ENCODE data around the gene DEF6. TPM values are rescaled to one million over a fixed set of nuclear protein-coding genes. Genes with fewer than 3 reads are reported as not detected.
A peak's percentile ranks its signal among the peaks of the same experiment; 100 is the strongest.

Gene DEF6
- total and polyA plus RNA-seq, 4 donors: 1.0 to 6.3 (median 2.5) TPM

- Histone ChIP-seq H3K9me3 (ENCODE audit: control insufficient read depth in 4 of 4, low read length in 3 of 4) (no peaks in the 10 kb centered on the region), H3K9ac (ENCODE audit: low read depth in 1 of 2, low read length in 2 of 2) (peak within 1 kb of the TSS; percentile 75 to 90), H3K4me3 (ENCODE audit: low read depth in 1 of 3, low read length in 3 of 3) (peak within 1 kb of the TSS; percentile 72 to 92 (median 79)), H3K27me3 (ENCODE audit: control insufficient read depth in 4 of 4, insufficient read depth in 4 of 4, low read length in 3 of 4) (no peaks in the 10 kb centered on the region), H3K4me1 (ENCODE audit: control insufficient read depth in 4 of 4, insufficient read depth in 4 of 4, low read length in 3 of 4) (peaks cover 6 to 19% (median 12%) of the 10 kb centered on the region in 4 donors), H3K36me3 (ENCODE audit: control insufficient read depth in 4 of 4, insufficient read depth in 3 of 4, low read depth in 1 of 4, low read length in 3 of 4) (no peaks in the 10 kb centered on the region), H3K27ac (ENCODE audit: low read depth in 1 of 2, low read length in 2 of 2) (peak within 1 kb of the TSS; percentile 95 to 98)
- peak; percentile 96 for DNase-seq (ENCODE audit: low spot score)
- WGBS: under 1% methylated on average over 82 of the region's 82 CpGs
- TF ChIP-seq ATF3 (IDR thresholded peaks at IDR 0.05) (peak; percentile 73), NR2F2 (IDR thresholded peaks at IDR 0.05) (peak; percentile 65), REST (IDR thresholded peaks at IDR 0.05) (peak; percentile 76), EGR1 (IDR thresholded peaks at IDR 0.05; ENCODE audit: low read depth in 2 of 2) (peak in 1 of 2 donors; percentile 68), TAF1 (conservative IDR thresholded peaks at IDR 0.05) (no peak), GABPA (IDR thresholded peaks at IDR 0.05 in 1 of 2, conservative IDR thresholded peaks at IDR 0.05 in 1 of 2) (peak in 1 of 2 donors; percentile 47), CTCF (IDR thresholded peaks at IDR 0.05; ENCODE audit: low read depth, low read length, missing input control) (no peak), SP1 (IDR thresholded peaks at IDR 0.05) (peak; percentile 79), FOXA2 (IDR thresholded peaks at IDR 0.05) (no peak), ZBTB33 (IDR thresholded peaks at IDR 0.05) (no peak), RXRA (IDR thresholded peaks at IDR 0.05) (peak in 1 of 2 donors; percentile 61), HNF4G (IDR thresholded peaks at IDR 0.05) (no peak), RAD21 (IDR thresholded peaks at IDR 0.05) (peak in 1 of 2 donors; percentile 10), MAX (IDR thresholded peaks at IDR 0.05) (peak; percentile 6), HNF4A (conservative IDR thresholded peaks at IDR 0.05) (peak; percentile 16 to 42), YY1 (IDR thresholded peaks at IDR 0.05) (peak; percentile 52), FOXA1 (IDR thresholded peaks at IDR 0.05) (no peak), JUND (IDR thresholded peaks at IDR 0.05) (peak; percentile 80 to 82)
These were observed 38.2 kb upstream of the DEF6 start, which contains the start of gene ZNF76 for GRCh38 chr6:35259194-35259947. ZNF76 (plus strand) TSS chr6:35259735; CDS start chr6:35281152, 21,417 bp downstream.

All from liver (tissue), 9 donors.